K562 (cell line): Measurements from ENCODE around the gene CDH2.

Source experiments
- BHLHE40 ChIP-seq: IDR thresholded peaks from 2 replicates; pipeline ENCODE4 v1.6.1; 2011; ENCODE audit warnings: low read length, improper control_type of control experiment
- CEBPB ChIP-seq: fragments of 450-650 bp; IDR thresholded peaks from 2 replicates; pipeline ENCODE4 v1.6.1; 2016; ENCODE audit warnings: missing genetic modification characterization, missing compliant biosample characterization
- CREB1 ChIP-seq, 2 experiments: sonication (generic) in 1 of 2; formaldehyde crosslinking in 1 of 2; IDR thresholded peaks; 2 replicates each; pipeline versions ENCODE4 v1.6.1 to v1.8.0; 2012 to 2022; ENCODE audit warnings: inconsistent platforms in 1 of 2, mild to moderate bottlenecking in 1 of 2, missing genetic modification reagents in 1 of 2, moderate library complexity in 1 of 2
- EP300 ChIP-seq: IDR thresholded peaks from 2 replicates; pipeline ENCODE4 v1.6.1; 2012; ENCODE audit warnings: low read length, improper control_type of control experiment
- LEF1 ChIP-seq: fragments of 450-650 bp; IDR thresholded peaks from 2 replicates; pipeline ENCODE4 v1.6.1; 2016; ENCODE audit warnings: mild to moderate bottlenecking
- SUPT5H ChIP-seq: fragments of 450-650 bp; IDR thresholded peaks from 2 replicates; pipeline ENCODE4 v1.6.1; 2016
- TFAP4 ChIP-seq: sonication (generic); formaldehyde crosslinking; IDR thresholded peaks from 2 replicates; pipeline ENCODE4 v1.8.0; 2022; ENCODE audit warnings: missing genetic modification reagents, mild to moderate bottlenecking, moderate library complexity, borderline replicate concordance
- USF2 ChIP-seq: sonication (generic); formaldehyde crosslinking; IDR thresholded peaks from 2 replicates; pipeline ENCODE4 v1.5.0; 2020; ENCODE audit warnings: missing genetic modification reagents
- ZNF280B ChIP-seq: fragments of 250-450 bp; sonication (Bioruptor Pico); IDR thresholded peaks from 2 replicates; pipeline ENCODE4 v1.5.1; 2021; ENCODE audit warnings: mild to moderate bottlenecking

- TF ChIP-seq CREB1 (IDR thresholded peaks at IDR 0.05) (no peak), CREB1 (CRISPR knock-in tag; IDR thresholded peaks at IDR 0.05) (no peak), CEBPB (tag) (no peak), LEF1 (no peak), BHLHE40 (no peak), ZNF280B (no peak), SUPT5H (no peak), TFAP4 (CRISPR knock-in tag) (no peak), USF2 (CRISPR knock-in tag) (no peak), EP300 (no peak)
Measured at GRCh38 chr18:28125051-28125450, 51.9 kb downstream of the CDH2 start.
